Esophagus mucosa (tissue), 1 donor: ENCODE results near the gene XYLT1. TPM values are rescaled to one million over a fixed set of nuclear protein-coding genes. Genes with fewer than 3 reads are reported as not detected.
A peak's percentile ranks its signal among the peaks of the same experiment; 100 is the strongest.

ENCODE experiments used
- ATAC-seq: fragments of 200-7000 bp; cut with Tn5 transposase; one replicate; pipeline ENCODE4 v1.9.1; 2020
- total RNA-seq: library from RNA; stranded (reverse); gene quantifications from one replicate; pipeline ENCODE4 v1.2.4, GENCODE V29; 2023
- donor health status: DM: yes; HTN: yes; CAD: no.

XYLT1 gene
- total RNA-seq, 1 donor from 2014 or later, result 11.0 TPM

DNA sequence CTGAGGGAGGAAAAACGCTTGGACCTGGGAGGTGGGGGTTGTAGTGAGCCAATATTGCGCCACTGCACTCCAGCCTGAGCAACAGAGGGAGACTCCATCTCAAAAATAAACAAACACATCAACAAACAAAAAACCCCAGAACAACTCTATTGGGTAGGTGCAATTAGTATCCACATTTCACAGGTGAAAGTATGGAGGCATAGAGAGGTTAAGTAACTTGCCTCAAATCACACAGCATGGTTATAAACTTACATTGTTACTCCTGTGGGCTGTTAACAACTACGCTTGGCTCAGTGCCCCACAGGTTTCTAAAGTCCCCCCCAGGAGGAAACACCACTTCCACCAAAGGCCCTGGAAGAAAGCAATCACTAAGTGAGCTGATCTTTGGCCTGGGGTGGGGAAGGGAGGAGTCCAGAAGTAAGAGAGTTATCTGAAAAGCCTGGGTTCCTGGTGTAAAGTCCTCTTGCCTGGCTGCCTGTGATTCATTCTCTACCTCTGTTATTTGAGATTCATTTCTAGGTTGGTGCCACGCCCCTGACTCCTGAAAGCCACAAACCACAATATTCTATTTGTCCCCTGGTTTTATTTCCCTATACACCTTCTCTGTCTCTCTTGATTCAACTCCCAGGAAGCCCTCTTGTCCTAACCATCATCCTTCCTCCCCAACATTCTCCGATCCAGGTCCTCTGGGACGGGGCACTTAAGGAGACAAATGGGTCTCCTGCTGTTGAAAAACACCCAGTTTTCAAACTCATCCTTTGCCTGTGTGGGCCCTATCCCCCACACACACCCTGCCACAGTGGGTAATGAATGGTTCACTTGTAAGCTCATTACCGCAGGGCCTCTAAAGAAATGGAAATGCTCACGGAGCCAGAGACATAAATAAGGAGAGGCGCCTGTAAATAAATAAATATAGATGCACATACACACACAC lies 195.4 kb downstream of the XYLT1 start:
- peak; percentile 84 for ATAC-seq

DNA sequence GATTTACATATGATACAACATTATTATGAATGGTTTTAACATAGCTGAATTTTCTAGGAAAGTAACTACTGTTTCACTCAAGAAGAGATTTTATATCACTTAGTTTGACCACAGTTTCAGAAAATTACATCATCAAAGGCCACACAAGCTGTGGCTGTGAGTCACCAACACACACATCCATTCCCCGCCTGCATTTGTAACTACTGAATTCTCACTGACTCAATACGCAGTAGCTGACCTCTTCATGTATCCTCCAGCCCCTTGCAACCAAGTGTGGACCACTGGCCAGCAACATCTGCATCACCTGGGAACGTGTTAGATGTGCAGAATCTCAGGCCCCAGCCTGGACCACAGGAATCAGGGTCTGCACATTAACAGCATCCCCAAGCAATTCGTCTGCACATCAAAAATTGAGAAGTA lies 197.6 kb downstream of the XYLT1 start:
- peak; percentile 73 for ATAC-seq

DNA sequence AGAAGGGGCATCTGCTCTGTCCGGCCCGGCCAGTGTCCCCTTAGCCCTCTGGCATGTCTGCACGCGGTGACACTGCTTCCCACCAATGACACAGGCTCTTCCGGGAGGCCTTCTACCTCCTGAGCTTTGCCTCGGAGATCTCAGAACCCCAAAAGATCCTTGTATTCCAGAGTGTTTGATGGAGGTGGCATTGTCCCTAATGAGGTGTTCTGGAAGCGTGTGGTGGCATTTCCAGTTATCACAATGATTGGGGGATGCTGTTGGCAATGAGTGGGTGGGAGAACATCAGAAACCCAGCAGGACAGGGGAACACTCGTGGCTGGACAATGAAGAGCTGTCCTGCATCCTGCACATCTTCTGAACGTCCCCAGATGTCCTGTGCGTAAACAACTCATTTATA lies 198.0 kb downstream of the XYLT1 start:
- no peak for ATAC-seq

DNA sequence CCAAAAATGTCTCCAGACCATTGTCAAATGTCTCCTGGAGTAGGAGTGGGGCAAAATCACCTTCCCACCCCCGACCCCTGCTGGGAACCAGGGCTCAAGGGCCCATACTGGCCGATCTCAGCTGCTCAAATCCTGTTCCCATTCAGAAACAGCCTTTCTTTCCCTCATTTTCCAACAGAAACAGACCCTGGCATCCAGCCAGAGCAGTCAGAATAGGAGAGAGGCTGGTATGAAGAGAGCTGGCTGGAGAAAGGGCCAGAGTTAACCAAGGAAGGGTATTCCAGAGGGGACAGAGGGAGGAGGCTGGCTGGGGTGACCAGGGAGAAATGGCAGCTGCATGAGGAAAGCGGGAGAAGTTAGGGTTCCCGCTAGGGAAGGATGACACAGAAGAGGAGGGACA lies 199.1 kb downstream of the XYLT1 start:
- ATAC-seq, result no peak

DNA sequence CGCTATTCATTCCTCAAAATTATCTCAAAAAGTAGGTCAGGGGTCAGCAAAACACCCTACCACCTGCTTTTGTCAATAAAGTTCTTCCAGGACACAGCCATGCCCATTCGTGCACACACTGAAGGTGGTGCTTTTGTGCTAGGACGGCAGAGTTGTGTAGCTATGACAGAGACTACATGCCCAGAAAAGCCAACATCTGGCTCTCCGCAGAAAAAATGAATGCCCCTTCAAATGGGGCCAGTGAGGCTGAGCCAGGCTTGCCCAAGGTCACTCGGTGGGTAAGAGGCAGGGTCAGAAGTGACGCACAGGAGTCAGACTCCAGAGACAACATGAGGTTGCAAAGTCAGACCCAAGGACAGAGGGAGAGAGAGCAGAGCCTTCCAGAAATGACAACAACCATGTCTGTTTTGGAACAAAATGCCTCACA lies 200.1 kb downstream of the XYLT1 start:
- no peak for ATAC-seq

DNA sequence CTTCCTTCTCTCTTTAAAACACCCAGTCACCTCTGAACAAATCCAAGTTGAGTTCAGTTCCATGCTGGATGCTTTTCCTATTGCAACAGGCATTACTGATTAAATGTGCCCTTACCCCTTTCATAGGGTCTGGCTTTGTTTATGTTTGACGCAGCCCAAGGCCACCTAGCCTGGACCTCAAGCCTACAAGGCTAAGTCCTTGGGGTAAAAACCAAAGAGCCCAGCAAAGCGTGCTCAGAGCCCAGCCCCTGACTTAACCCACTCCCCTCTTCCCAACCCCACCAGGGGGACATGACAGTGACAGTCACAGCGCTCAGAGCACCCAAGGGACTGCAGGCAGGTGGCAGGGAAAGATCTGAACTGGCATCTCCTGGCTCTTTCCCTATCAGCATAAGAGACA lies 200.6 kb downstream of the XYLT1 start:
- ATAC-seq, result no peak

DNA sequence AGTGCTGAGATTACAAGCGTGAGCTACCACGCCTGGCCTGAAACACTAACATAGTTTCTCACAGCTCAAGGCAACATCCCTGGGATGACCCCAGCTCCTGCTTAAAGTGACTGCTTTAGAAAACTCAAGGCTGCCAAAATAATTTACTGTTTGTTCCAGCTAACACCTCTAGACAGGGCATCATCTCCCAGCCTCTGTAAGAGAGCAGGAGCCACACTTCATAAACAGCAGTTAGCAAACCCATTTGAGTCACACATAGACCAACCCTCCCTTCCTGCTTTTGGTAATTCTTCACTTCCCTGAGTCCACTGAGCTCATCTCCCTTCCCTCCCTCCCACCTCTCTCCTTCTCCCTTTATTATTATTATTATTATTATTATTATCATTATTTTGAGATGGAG lies 201.3 kb downstream of the XYLT1 start:
- ATAC-seq, result peak; percentile 41

DNA sequence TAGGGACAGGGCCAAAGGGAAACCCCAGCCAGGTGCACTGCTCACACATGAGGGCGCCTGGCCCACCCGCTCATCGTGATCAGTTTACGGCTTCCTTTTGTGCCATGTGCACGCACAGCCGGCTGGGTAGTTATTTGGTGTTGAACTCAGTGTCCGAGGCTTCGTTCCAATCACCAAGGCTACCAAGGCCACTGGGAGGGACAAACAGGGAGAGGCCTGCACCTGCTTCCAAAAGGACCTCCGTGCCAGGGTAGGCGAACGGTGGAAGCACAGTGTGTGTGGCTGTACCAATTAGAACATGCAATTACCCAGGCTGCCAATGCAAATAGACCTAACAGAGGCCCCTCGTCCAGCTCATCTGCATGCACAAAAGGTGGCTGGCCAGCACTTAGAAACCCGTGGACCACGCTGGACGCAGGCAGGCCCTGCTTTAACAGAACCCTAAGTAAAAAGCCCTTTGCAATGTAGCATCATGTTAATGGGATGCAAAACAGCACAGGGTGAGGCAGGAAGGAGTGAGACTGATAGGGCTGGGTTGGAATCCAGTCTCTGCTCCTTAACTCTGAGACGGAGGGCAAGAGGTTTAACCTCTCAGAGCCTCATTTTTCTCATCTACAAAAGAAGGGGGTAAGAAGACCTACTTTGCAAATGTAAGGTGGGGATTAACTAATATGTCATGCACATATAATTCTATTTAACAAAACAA lies 204.0 kb downstream of the XYLT1 start:
- ATAC-seq, result no peak

DNA sequence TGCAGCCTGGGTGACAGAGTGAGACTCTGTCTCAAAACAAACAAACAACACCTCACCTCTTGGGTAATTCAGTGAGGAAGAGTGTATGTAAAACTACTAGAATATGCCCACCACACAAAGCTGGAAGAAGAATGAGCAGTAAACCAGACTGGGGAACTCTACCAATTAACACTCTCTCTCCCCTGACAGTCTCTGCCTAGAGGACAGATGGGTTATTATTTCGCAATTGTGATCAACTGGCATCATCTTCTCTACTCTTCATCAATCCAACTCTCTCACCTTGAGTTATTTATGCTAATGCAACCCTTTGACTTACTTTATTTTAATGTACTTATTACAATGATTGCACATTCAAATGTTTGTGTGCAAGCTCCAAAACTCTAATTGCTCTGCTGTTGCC lies 205.6 kb downstream of the XYLT1 start:
- no peak for ATAC-seq

DNA sequence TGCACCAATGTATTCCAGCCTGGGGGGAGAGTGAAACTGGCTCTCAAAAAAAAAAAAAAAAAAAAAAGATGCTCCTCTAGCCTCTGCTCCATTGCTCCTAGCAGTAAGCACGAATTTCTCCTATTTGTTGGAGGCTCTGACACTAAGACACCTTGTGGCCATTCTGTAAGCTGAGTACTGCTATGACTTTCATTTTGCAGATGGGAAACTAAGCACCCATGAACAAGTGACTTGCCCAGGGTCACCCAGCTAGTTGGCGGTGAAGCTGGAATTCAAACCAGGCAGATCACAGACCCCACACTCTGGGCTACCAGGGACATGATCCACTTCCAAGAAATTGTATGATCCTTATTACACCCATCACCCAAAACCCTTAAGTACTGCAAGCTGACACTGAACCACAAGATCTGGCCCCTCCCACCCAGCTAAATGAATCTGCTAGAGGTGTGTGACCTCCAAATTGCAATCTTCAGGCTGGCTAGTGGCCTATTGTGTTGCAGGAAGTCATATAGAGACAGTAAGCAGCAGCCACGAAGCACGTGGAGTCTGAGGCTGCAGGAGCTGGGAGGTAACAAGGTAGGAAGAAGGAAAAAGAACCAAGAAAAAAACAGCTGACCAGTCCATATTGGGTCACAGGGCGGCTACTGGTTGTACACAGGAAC lies 209.4 kb downstream of the XYLT1 start:
- ATAC-seq, result no peak

DNA sequence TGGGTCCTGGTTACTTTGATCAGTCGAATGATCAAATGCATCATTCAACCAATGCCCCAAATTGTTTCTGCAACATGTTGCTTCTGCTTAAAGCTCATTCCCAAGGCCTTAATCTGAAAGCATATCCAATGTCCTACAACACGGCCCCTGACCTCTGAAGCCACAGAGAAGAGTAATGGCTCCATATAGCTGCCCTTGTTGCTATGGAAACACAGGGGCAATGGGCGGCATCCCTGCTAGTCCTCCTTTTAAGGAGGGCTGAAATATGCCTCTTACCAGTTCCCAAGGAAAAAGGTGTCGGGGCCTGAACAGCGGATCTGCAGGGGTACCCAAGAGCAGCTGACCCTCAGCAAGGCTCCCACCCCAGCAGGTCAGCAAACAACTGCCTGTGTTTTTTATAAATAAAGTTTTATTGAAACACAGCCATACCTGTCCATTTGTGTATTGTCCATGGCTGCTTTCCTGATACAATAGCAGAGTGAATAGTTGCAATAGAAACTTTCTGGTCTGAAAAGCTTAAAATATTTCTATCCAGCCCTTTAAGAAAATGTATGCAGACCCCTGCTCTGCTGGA lies 210.4 kb downstream of the XYLT1 start:
- no peak for ATAC-seq

DNA sequence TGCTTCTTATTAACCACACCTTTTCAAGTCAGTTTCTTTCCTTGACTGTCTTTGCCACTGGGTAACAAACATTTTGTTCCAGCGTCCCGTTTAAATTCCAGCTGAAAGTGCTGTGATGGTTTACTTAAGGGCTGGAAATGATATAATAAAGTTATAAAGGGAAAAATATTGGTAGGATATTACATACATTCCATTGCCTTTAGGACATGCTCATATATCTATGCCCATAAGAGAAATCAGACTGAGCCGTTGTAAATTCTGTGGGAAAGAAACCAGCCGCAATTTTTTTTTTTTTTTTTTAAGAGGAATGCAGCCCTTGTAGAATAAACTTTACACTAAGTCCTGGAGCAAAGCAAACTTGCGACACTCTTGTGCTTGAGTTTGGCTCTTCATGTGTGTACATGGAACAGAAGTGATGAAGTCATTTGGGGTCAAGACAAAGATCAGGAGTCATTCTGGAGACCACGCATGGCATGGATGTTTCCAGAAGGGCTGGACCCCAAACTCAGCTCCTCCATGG lies 210.9 kb downstream of the XYLT1 start:
- no peak for ATAC-seq

DNA sequence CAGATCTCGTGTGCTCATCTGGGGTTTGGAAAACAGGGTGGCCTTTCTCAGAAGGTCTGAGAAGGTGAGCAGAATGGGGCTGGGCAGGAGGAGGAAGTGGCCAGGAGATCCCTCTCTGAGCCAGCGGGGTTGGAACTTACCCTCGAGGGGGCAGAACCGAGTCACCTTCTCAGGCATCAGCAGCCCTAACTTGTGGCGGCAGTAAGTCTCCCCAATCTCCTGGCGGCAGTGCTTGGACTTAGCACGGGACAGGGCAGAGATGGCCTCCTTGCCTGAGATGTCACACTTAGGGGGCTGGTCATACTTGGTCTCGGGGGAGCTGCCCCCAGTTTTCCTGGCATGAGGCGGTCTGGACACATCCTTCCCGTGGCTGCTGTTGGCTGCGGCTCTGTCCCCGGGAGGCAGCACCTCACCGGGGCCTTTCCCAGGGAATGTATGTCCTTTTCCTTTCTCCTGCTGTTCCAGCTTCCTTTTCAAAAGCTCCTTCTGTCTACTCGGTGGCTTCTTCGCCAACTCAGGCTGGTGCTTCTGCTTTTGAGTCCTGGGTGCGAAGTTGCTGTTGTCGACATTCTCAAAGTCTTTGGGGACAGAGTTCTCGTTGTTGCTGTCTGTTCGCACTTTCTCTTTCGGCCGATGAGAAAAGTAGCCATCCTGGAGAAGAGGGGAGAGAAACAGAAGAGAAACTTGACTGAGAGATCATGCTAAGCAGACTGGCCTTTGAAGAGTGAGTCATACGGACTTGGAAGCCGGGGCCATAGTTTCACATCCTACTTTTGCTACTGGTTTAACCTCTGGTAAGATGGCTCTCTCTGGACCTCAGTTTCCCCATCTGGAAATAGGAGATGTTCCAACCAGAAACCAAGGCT lies 211.7 kb downstream of the XYLT1 start:
- no peak for ATAC-seq

DNA sequence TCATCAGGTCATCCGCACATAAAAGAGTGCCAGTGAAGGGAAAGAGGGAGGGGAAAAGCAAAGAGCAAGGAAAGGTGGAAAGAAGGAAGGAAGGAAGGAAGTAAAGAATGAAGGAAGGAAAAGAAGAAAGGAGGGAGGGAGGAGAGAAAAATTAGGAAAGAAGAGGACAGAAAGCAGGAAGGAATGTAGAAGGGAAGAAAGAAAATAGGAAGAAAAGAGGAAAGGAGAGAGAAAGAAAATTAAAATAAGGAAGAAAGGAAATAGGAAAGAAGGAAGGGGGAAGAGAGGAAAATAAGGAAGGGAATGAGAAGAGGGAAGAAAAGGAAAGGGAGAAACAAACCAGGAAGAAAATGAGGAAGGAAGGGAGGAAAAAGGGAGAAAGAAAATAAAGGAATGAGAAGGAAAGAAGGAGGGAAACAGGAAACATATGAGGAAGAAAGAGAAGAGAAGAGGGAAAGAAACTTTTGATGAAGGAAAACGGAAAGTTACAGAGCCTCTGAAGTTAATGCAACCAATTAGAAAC lies 212.6 kb downstream of the XYLT1 start:
- ATAC-seq, result no peak

DNA sequence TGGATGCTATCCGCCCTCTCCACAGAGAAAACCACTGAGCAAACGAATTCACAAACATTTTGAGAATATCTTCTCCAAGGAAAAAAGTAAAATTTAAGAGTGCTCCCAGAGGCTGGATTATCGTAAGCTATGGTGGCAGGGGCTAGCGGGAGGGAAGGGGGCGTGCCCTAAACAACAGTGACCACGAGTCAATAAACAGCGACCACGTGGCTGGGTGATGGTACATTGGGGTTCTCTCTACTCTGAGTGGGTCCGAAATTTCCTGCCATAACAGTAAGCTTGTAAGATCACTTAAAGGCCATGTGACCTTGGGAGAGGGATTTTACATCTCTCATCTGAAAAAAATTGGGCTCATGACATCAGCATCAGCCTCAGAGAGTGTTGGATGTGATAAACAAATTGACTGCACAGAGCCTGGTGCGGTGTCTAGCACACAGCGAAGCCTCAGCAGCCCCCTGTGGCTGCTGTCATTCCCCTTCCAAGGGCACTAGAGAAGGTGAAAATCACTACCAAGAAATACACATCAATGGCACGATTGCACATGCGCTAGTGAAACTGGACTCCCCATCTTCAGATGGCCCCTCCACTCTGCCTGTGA lies 213.2 kb downstream of the XYLT1 start:
- no peak for ATAC-seq

DNA sequence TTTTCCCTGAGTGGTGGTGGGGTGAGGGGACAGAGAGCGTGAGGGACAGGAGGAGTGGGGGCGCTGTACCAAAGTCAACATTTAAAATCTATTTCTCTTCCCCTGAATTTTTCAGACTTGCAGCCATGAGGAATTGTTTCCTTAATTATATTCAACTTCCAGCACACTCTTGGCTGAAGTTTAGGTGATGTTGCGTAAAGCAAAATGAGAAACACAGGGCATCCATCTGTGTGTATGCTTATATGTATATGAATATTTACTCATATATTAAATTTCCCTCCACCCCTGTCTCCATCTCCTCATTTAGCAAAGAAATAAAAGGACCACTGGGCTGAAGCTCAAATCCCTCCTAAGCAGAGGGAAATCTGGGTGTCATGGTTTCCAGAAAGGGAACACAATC lies 218.1 kb downstream of the XYLT1 start:
- no peak for ATAC-seq

DNA sequence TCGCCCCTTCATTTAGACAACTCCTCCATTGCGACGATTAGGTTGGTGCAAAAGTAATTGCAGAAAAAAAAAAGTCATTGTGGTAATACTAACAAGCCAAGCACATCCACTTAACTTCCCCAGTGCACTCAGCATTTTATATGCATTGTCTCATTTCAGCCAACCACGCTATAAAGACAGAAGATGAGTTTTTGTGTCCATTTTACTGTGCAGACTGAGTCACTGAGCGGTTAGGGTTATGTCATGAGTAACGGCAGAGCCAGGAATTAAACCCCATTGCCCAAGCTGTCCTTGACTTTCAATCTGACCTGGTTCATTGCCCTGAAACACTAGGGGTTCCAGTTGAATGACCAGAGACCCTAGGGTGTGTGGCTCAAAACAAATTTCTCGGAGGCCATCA lies 218.7 kb downstream of the XYLT1 start:
- no peak for ATAC-seq

DNA sequence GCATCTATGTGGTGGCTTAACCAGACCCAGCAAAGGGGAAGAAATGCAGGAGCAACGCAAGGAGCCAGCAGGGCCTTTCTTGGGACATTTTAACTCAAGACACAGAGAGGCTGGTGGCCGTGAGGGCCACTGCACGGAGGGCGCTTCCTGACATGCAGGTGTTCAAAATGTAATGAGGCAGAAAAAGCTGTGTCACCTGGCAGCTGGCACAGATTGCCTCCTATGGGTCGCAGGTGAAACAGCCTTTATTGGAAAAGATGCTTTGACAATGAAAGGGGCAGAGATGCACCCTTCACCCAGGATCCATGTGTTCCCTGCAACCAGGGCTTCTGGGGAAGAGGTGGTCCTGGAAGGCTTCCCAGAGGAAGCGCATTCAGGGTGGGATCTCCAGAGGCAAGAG lies 219.3 kb downstream of the XYLT1 start:
- ATAC-seq, result no peak

DNA sequence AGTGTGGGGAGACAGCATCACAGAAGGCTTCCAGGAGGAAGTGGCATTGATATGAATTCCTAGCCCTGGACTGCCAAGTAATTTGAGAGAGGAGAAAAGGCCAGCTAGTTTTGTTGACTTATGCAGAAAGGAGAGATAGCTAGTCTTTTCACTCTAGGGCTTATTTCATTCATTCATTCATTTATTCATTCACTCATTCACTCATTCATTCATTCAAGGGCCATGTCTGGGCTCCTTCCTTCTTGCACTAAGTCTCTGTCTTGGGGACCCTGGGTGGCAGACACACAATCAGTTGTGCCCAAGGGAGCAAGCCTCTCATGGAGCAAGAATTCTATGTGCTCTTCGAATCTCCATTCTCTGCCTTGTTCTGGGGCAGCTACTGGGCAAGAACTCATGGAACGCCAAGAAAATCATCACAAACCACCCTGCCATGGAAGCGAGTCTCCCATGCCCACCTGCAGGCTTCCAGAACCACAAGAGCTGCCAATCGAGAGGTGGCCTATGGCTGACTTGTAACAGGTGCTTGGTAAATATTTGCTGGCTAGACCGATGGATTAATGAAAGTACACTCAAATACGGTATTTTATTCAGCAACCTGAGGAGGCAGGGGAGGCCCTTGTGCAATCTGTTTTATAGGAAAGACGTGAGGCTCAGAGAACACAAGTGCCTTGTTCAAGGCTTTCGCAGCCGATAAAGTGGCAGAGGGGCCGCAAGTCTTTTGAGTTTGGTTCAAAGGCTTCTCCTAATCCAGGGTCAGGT lies 223.6 kb downstream of the XYLT1 start:
- ATAC-seq, result no peak

DNA sequence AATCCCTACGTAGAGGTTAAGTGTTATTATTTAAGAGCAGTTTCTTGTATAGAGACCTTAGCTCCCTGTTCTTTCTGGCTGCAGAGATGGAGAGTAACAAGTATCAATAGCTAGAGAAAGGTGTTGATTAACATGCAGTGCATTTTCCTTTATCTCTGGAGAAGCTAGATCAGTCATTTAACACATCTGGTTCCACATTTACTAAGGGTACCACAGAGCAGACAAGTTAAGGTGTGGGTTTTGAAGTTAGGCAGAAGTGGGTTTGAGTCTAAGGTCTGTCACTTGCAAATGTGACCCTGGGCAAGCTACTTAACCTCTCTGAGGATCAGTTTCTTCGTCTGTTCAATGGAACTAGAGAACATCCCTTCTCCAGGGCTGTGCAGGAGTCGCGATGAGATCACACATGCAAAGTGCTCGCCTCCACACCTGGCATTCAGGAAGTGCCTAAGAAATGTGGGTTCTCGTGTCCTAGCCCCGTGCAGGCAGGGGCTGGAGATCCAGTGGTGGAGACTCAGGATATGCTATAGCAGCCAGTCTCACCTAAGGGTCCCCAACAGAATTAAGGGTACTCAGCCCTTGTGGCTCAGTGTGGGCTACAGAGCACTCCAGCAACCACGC lies 224.4 kb downstream of the XYLT1 start:
- no peak for ATAC-seq
